Upper lobe of left lung (tissue), 6 donors: Measurements from ENCODE around the gene MRGPRD. TPM values are rescaled to one million over a fixed set of nuclear protein-coding genes. Genes with fewer than 3 reads are reported as not detected.

ENCODE experiments used
- ATAC-seq, 2 donors: fragments of 200-7000 bp; cut with Tn5 transposase; one replicate each; pipeline ENCODE4 v1.9.1; 2022; ENCODE audit warnings: mild to moderate bottlenecking in 2 of 2, moderate library complexity in 2 of 2; ENCODE audit not compliant: low FRiP score in 2 of 2
- DNase-seq, 2 donors: peaks; one replicate each; pipeline ENCODE4 v3.0.0-alpha.2; 2019 to 2020
- H3K27ac ChIP-seq, 4 donors: fragments of 200-600 bp; sonication (generic); one replicate each; pipeline ENCODE4 v1.5.1; 2016 to 2019
- H3K27me3 ChIP-seq, 4 donors: fragments of 200-600 bp; sonication (generic); one replicate each; pipeline ENCODE4 v1.5.1; 2017 to 2019
- H3K36me3 ChIP-seq, 4 donors: fragments of 200-600 bp; sonication (generic); one replicate each; pipeline ENCODE4 v1.5.1; 2016 to 2019
- H3K4me1 ChIP-seq, 4 donors: fragments of 200-600 bp; sonication (generic); one replicate each; pipeline ENCODE4 v1.5.1; 2018 to 2019
- H3K4me3 ChIP-seq, 4 donors: fragments of 200-600 bp; sonication (generic); one replicate each; pipeline ENCODE4 v1.5.1; 2017 to 2019; ENCODE audit warnings: mild to moderate bottlenecking in 2 of 4, moderate library complexity in 1 of 4
- H3K9me3 ChIP-seq, 4 donors: fragments of 200-600 bp; sonication (generic); one replicate each; pipeline ENCODE4 v1.5.1; 2018 to 2019
- CTCF ChIP-seq, 6 experiments: fragments of 450-650 bp in 4 of 6; fragments of 200-600 bp in 2 of 6; sonication (generic) in 2 of 6; IDR thresholded peaks; one replicate each; pipeline ENCODE4 v1.5.1; 2016 to 2019; ENCODE audit warnings: antibody characterized with exemption in 6 of 6
- EP300 ChIP-seq, 4 donors: sonication (generic); formaldehyde crosslinking; IDR thresholded peaks; one replicate each; pipeline ENCODE4 v1.5.1; 2017; ENCODE audit warnings: antibody characterized with exemption in 4 of 4, control low read depth in 2 of 4
- POLR2A ChIP-seq, 4 donors: fragments of 450-650 bp; IDR thresholded peaks; one replicate each; pipeline ENCODE4 v1.5.1; 2016 to 2017; ENCODE audit warnings: antibody characterized with exemption in 4 of 4, mild to moderate bottlenecking in 2 of 4
- POLR2AphosphoS5 ChIP-seq, 2 donors: sonication (generic); formaldehyde crosslinking; IDR thresholded peaks; one replicate each; pipeline ENCODE4 v1.5.1; 2017; ENCODE audit warnings: antibody characterized with exemption in 2 of 2
- WGBS, 2 donors: methylation state at CpG; one replicate each; pipeline ENCODE4 v1.1.5; 2017 to 2018; 5-methylcytosine and 5-hydroxymethylcytosine counted together
- total RNA-seq, 6 donors: library from RNA; depleted of rRNA in 4 of 6; stranded (reverse); fragments of >200 nt in 4 of 6; gene quantifications; one replicate each; pipeline versions ENCODE4 v1.1.0 to v1.2.1, GENCODE V29; 2016 to 2021
- donor health status: DM: no; HTN: no; CAD: no; lungs with moderate emphysema.
- donor health status: DM: no; HTN: yes; CAD: no; lungs with severe emphysema.

The MRGPRD gene
- total RNA-seq, 6 donors from 2014 or later = not detected

DNA sequence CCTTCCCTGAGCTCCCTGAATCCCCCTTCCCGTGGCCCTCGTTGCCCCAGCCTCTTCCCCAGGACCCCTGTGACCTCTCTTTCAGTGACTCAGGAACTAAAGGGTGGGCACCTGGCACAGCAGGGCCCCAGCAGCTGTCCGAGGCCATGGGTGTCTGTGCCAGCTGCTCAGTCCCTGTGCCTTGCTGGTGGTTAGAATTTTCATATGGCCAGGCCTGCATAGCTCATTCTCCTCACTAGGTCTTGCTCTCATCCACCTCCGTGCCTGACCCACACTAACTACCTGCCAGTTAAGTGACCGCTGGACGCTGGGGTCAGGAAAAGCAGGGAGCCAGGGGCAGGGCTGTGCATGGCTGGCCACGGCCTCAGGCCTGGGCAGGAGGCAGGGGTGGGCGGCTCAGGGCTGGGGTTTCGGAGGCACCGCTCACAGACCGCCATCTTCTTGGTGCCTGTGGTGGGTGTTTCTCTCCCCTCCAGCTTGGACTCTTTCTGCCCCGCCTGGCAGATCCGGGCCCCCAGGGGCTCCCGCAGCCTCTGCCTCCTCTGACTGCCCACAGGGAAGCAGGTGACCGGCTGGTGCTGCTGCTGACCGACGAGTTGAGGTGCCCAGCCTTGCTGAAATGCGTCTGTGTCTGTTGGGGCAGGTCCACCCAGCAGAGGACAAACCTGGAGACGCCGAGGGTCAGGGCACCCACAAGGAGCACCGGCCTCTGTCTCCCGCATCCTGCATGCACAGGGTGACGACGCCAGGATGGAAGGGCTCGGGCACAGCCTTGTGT, 20.3 kb downstream of the MRGPRD start:
- H3K4me1 ChIP-seq = peaks cover 2 to 7% (median 3%) of the 10 kb centered on the region in 4 donors
- WGBS, 2 donors = 91 to 95% methylated on average over 11 to 25 of the region's 25 CpGs
- DNase-seq (peak in 1 of 2 donors; percentile 69), ATAC-seq (no peak)
- H3K36me3 ChIP-seq = no peaks in the 10 kb centered on the region
- H3K27ac ChIP-seq = no peak overlapping the region
- no peak overlapping the region for H3K4me3 ChIP-seq
- TF ChIP-seq POLR2AphosphoS5 (IDR thresholded peaks at IDR 0.05) = no peak
- TF ChIP-seq CTCF (IDR thresholded peaks at IDR 0.05) = no peak
- no peak for TF ChIP-seq POLR2A (IDR thresholded peaks at IDR 0.05)
- no peaks in the 10 kb centered on the region for H3K9me3 ChIP-seq
- H3K27me3 ChIP-seq = no peaks in the 10 kb centered on the region

DNA sequence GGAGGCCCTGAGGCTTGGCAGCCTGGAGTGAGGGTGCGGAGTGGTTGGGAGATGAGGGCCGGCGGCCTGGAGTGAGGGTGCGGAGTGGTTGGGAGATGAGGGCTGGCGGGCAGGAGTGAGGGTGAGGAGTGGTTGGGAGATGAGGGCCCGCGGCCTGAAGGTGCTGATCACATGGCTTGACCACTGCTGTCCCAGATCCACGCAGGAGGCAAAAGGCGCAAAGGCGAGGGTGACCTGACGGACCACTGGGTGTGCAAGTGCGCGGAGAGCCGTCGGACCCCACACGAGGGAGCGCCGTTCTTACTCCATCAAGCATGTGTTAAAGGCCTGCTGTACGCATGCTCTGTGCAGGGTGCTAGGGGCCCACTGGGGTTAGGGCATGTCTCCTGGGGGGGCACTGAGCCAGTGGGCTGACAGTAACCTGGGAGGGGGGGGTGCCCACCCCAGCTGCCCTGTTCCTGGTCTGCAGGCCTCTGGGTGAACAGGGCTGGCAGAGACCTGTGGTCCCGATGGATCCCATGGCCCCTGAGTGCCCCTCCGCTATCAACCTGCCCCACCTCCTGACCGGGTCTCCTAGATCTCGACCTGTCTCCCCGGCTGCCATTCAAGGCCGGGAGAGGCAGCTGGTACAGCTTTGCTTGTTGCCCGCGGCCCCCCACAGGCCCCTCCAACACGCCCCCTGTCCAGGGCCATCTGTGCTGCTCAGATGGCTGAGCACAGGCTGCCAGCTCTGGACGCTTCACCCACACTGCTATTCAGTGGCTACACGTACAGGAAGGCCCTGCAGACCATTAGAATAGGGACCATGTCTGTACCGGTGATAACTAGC, 21.1 kb downstream of the MRGPRD start:
- ATAC-seq (no peak), DNase-seq (peak in 1 of 2 donors; percentile 62)
- Histone ChIP-seq H3K36me3 (no peaks in the 10 kb centered on the region), H3K27me3 (no peaks in the 10 kb centered on the region), H3K9me3 (no peaks in the 10 kb centered on the region), H3K4me3 (no peak overlapping the region), H3K4me1 (peaks cover 4 to 14% (median 9%) of the 10 kb centered on the region in 4 donors), H3K27ac (no peak overlapping the region)
- WGBS, 2 donors = 96% methylated on average over 19 to 29 of the region's 31 CpGs
- TF ChIP-seq POLR2AphosphoS5 (IDR thresholded peaks at IDR 0.05) (no peak), EP300 (IDR thresholded peaks at IDR 0.05) (no peak), CTCF (IDR thresholded peaks at IDR 0.05) (no peak), POLR2A (IDR thresholded peaks at IDR 0.05) (no peak)

GRCh38 chr11:68958211-68958610, 22.6 kb downstream of the MRGPRD start:
- peaks cover 4 to 14% (median 9%) of the 10 kb centered on the region in 4 donors for H3K4me1 ChIP-seq
- DNase-seq (no peak), ATAC-seq (no peak)
- no peaks in the 10 kb centered on the region for H3K27me3 ChIP-seq
- H3K27ac ChIP-seq = no peak overlapping the region
- H3K4me3 ChIP-seq = no peak overlapping the region
- no peaks in the 10 kb centered on the region for H3K36me3 ChIP-seq
- H3K9me3 ChIP-seq = no peaks in the 10 kb centered on the region
- TF ChIP-seq POLR2AphosphoS5 (IDR thresholded peaks at IDR 0.05) = no peak
- TF ChIP-seq EP300 (IDR thresholded peaks at IDR 0.05) = no peak
- TF ChIP-seq CTCF (IDR thresholded peaks at IDR 0.05) = no peak
- TF ChIP-seq POLR2A (IDR thresholded peaks at IDR 0.05) = no peak
- WGBS, 2 donors = 94 to 95% methylated on average over 9 of the region's 9 CpGs

GRCh38 chr11:68956547-68957254, 24.1 kb downstream of the MRGPRD start:
- 73 to 75% methylated on average over 9 to 12 of the region's 12 CpGs for WGBS, 2 donors
- H3K4me3 ChIP-seq = no peak overlapping the region
- H3K27ac ChIP-seq = no peak overlapping the region
- H3K27me3 ChIP-seq = no peaks in the 10 kb centered on the region
- H3K9me3 ChIP-seq = no peaks in the 10 kb centered on the region
- H3K36me3 ChIP-seq = no peaks in the 10 kb centered on the region
- H3K4me1 ChIP-seq = peaks cover 4 to 14% (median 9%) of the 10 kb centered on the region in 4 donors
- no peak for DNase-seq
- no peak for TF ChIP-seq EP300 (IDR thresholded peaks at IDR 0.05)
- TF ChIP-seq CTCF (IDR thresholded peaks at IDR 0.05) = no peak
- TF ChIP-seq POLR2A (IDR thresholded peaks at IDR 0.05) = no peak
- TF ChIP-seq POLR2AphosphoS5 (IDR thresholded peaks at IDR 0.05) = no peak
- ATAC-seq = no peak
